GM18526 (cell line): ENCODE measurements around the gene PCDH15.

Experiments used
- POLR2A ChIP-seq: IDR thresholded peaks from 3 replicates; pipeline ENCODE4 v1.6.1; 2011; ENCODE audit not compliant: insufficient read length; ENCODE audit errors: extremely low read depth

Gene PCDH15

GRCh38 chr10:54198051-54198450 lies 603.0 kb downstream of the PCDH15 start:
- TF ChIP-seq POLR2A, result no peak

- no peak for TF ChIP-seq POLR2A
Observed at GRCh38 chr10:54194806-54195205, 606.2 kb downstream of the PCDH15 start.

- no peak for TF ChIP-seq POLR2A
Observed at GRCh38 chr10:54159924-54160323, 641.1 kb downstream of the PCDH15 start.

- no peak for TF ChIP-seq POLR2A
Observed at GRCh38 chr10:54148508-54148907, 652.5 kb downstream of the PCDH15 start.

GRCh38 chr10:54139819-54140428 lies 661.1 kb downstream of the PCDH15 start:
- no peak for TF ChIP-seq POLR2A

- no peak for TF ChIP-seq POLR2A
Observed at GRCh38 chr10:54137396-54137795, 663.6 kb downstream of the PCDH15 start.

- no peak for TF ChIP-seq POLR2A
Observed at GRCh38 chr10:54133203-54133602, 667.8 kb downstream of the PCDH15 start.

- no peak for TF ChIP-seq POLR2A
Observed at GRCh38 chr10:54131833-54132232, 669.2 kb downstream of the PCDH15 start.

GRCh38 chr10:54130394-54130793 lies 670.6 kb downstream of the PCDH15 start:
- TF ChIP-seq POLR2A, result no peak

GRCh38 chr10:54125098-54125747 lies 675.8 kb downstream of the PCDH15 start:
- TF ChIP-seq POLR2A, result no peak

- TF ChIP-seq POLR2A, result no peak
Observed at GRCh38 chr10:54124209-54124885, 676.7 kb downstream of the PCDH15 start.

GRCh38 chr10:54120806-54121205 lies 680.2 kb downstream of the PCDH15 start:
- no peak for TF ChIP-seq POLR2A

GRCh38 chr10:54108961-54109360 lies 692.1 kb downstream of the PCDH15 start:
- no peak for TF ChIP-seq POLR2A

GRCh38 chr10:54096892-54097291 lies 704.1 kb downstream of the PCDH15 start:
- TF ChIP-seq POLR2A, result no peak

- TF ChIP-seq POLR2A, result no peak
Observed at GRCh38 chr10:54094321-54094720, 706.7 kb downstream of the PCDH15 start.

GRCh38 chr10:54091237-54091636 lies 709.8 kb downstream of the PCDH15 start:
- TF ChIP-seq POLR2A, result no peak
